HepG2 (cell line): ENCODE results near the gene CENPB. TPM values are rescaled to one million over a fixed set of nuclear protein-coding genes. Genes with fewer than 3 reads are reported as not detected.

Experiments used
- AGO1 ChIP-seq: fragments of 200-400 bp; formaldehyde crosslinking; IDR thresholded peaks from 2 replicates; pipeline ENCODE4 v1.6.1; 2017; ENCODE audit warnings: mild to moderate bottlenecking, low read depth, low read length, moderate library complexity; ENCODE audit not compliant: poor library complexity, severe bottlenecking
- BORCS8-MEF2B ChIP-seq: sonication (generic); formaldehyde crosslinking; IDR thresholded peaks from 2 replicates; pipeline ENCODE4 v1.8.0; 2022; ENCODE audit warnings: mild to moderate bottlenecking, missing genetic modification reagents
- BRD4 ChIP-seq: sonication (generic); formaldehyde crosslinking; IDR thresholded peaks from 2 replicates; pipeline ENCODE4 v1.4.0; 2020; ENCODE audit warnings: missing genetic modification reagents
- CBFB ChIP-seq: sonication (generic); formaldehyde crosslinking; IDR thresholded peaks from 2 replicates; pipeline ENCODE4 v1.4.0; 2020; ENCODE audit warnings: missing genetic modification reagents
- CREB1 ChIP-seq, 2 experiments: fragments of 450-650 bp in 1 of 2; IDR thresholded peaks; 2 replicates each; pipeline ENCODE4 v1.6.1; 2016 to 2017; ENCODE audit warnings: control low read depth in 1 of 2, mild to moderate bottlenecking in 1 of 2, missing compliant biosample characterization in 1 of 2, missing genetic modification characterization in 1 of 2
- GTF3A ChIP-seq: sonication (generic); formaldehyde crosslinking; conservative IDR thresholded peaks from 2 replicates; pipeline ENCODE4 v1.4.0; 2020; ENCODE audit warnings: mild to moderate bottlenecking, missing genetic modification reagents
- NR2F6 ChIP-seq, 2 experiments: IDR thresholded peaks; 2 replicates each; pipeline ENCODE4 v1.6.1; 2016; ENCODE audit warnings: antibody characterized with exemption in 1 of 2, mild to moderate bottlenecking in 1 of 2
- PAXIP1 ChIP-seq: sonication (generic); formaldehyde crosslinking; conservative IDR thresholded peaks from 2 replicates; pipeline ENCODE4 v1.4.0; 2020; ENCODE audit warnings: mild to moderate bottlenecking, missing genetic modification reagents, moderate library complexity
- PITX1 ChIP-seq: sonication (generic); formaldehyde crosslinking; IDR thresholded peaks from 2 replicates; pipeline ENCODE4 v1.5.1; 2020; ENCODE audit warnings: mild to moderate bottlenecking, missing genetic modification reagents
- RBM22 ChIP-seq: fragments of 200-400 bp; formaldehyde crosslinking; optimal IDR thresholded peaks from 2 replicates; pipeline ENCODE3; 2017; ENCODE audit warnings: mild to moderate bottlenecking, low read length, moderate library complexity
- TSC22D2 ChIP-seq: sonication (generic); formaldehyde crosslinking; IDR thresholded peaks from 2 replicates; pipeline ENCODE4 v1.5.1; 2020; ENCODE audit warnings: missing genetic modification reagents, mild to moderate bottlenecking, borderline replicate concordance
- ZFAT ChIP-seq: sonication (generic); formaldehyde crosslinking; conservative IDR thresholded peaks from 2 replicates; pipeline ENCODE4 v1.8.1; 2023; ENCODE audit warnings: missing genetic modification reagents, inconsistent platforms
- ZGPAT ChIP-seq: IDR thresholded peaks from 2 replicates; pipeline ENCODE4 v1.6.1; 2016; ENCODE audit warnings: mild to moderate bottlenecking
- ZMYM2 ChIP-seq: sonication (generic); formaldehyde crosslinking; IDR thresholded peaks from 2 replicates; pipeline ENCODE4 v1.8.0; 2022; ENCODE audit warnings: mild to moderate bottlenecking, missing genetic modification reagents
- ZNF10 ChIP-seq: sonication (generic); formaldehyde crosslinking; IDR thresholded peaks from 2 replicates; pipeline ENCODE4 v1.4.0; 2020; ENCODE audit warnings: mild to moderate bottlenecking, low read depth, missing genetic modification reagents, borderline replicate concordance
- ZNF207 ChIP-seq: fragments of 450-650 bp; IDR thresholded peaks from 2 replicates; pipeline ENCODE4 v1.6.1; 2016; ENCODE audit warnings: antibody characterized with exemption, borderline replicate concordance
- ZNF362 ChIP-seq: sonication (generic); formaldehyde crosslinking; IDR thresholded peaks from 2 replicates; pipeline ENCODE4 v1.4.0; 2020; ENCODE audit warnings: missing genetic modification reagents, mild to moderate bottlenecking, borderline replicate concordance
- ZNF451 ChIP-seq: sonication (generic); formaldehyde crosslinking; IDR thresholded peaks from 2 replicates; pipeline ENCODE4 v1.5.0; 2020; ENCODE audit warnings: mild to moderate bottlenecking, missing genetic modification reagents
- ZNF501 ChIP-seq: sonication (generic); formaldehyde crosslinking; IDR thresholded peaks from 2 replicates; pipeline ENCODE4 v1.5.1; 2020; ENCODE audit warnings: mild to moderate bottlenecking, moderate library complexity, missing genetic modification reagents
- ZNF557 ChIP-seq: sonication (generic); formaldehyde crosslinking; IDR thresholded peaks from 2 replicates; pipeline ENCODE4 v1.4.0; 2020; ENCODE audit warnings: missing genetic modification reagents
- ZNF615 ChIP-seq: sonication (generic); formaldehyde crosslinking; IDR thresholded peaks from 2 replicates; pipeline ENCODE4 v1.5.0; 2020; ENCODE audit warnings: mild to moderate bottlenecking, missing genetic modification reagents, borderline replicate concordance
- ZNF720 ChIP-seq: sonication (generic); formaldehyde crosslinking; IDR thresholded peaks from 2 replicates; pipeline ENCODE4 v1.4.0; 2020; ENCODE audit warnings: missing genetic modification reagents
- ZNF761 ChIP-seq: sonication (generic); formaldehyde crosslinking; conservative IDR thresholded peaks from 2 replicates; pipeline ENCODE4 v1.4.0; 2020; ENCODE audit warnings: mild to moderate bottlenecking, missing genetic modification reagents
- ZNF777 ChIP-seq: sonication (generic); formaldehyde crosslinking; IDR thresholded peaks from 2 replicates; pipeline ENCODE4 v1.4.0; 2020; ENCODE audit warnings: missing genetic modification reagents
- ZNF788 ChIP-seq: sonication (generic); formaldehyde crosslinking; IDR thresholded peaks from 2 replicates; pipeline ENCODE4 v1.5.0; 2020; ENCODE audit warnings: mild to moderate bottlenecking, missing genetic modification reagents, borderline replicate concordance
- ZNF792 ChIP-seq: IDR thresholded peaks from 2 replicates; pipeline ENCODE4 v1.6.1; 2016
- ZNF879 ChIP-seq: sonication (generic); formaldehyde crosslinking; IDR thresholded peaks from 2 replicates; pipeline ENCODE4 v1.8.1; 2023; ENCODE audit warnings: missing genetic modification reagents
- polyA plus RNA-seq, 8 experiments: library from polyadenylated mRNA; depleted of rRNA in 3 of 8; stranded (reverse) in 7 of 8; unstranded in 1 of 8; fragments of >200 nt; fragmentation: Illumina TruSeq in 4 of 8; extraction: Trizol in 4 of 8; gene quantifications; 2 replicates each; pipeline versions ENCODE4 v1.2.1 to v1.2.3, GENCODE V29; 2011 to 2016; ENCODE audit warnings: low read depth in 4 of 8, missing spikeins in 1 of 8, mixed read lengths in 1 of 8; ENCODE audit not compliant: insufficient read depth in 1 of 8
- total RNA-seq, 5 experiments: library from RNA; depleted of rRNA; stranded (reverse); fragments of >200 nt; fragmentation: Illumina TruSeq; extraction: Trizol; gene quantifications; 2 replicates each; pipeline ENCODE4 v1.2.3, GENCODE V29; 2016; ENCODE audit warnings: low read depth in 1 of 5

The CENPB gene
- total and polyA plus RNA-seq, 2 of the 13 experiments (the other 11 are each of a cell fraction or from before 2014, with no cell fraction given): 10.4 to 54.5 TPM

- TF ChIP-seq ZNF879 (CRISPR knock-in tag) (no peak), ZNF615 (CRISPR knock-in tag) (0 out of 2 replicates have a peak, but pooled peaks have one; percentile 57), ZNF10 (CRISPR knock-in tag) (no peak), ZNF362 (no peak), ZFAT (CRISPR knock-in tag) (no peak), ZNF761 (CRISPR knock-in tag) (no peak), ZGPAT (CRISPR knock-in tag) (no peak), ZMYM2 (CRISPR knock-in tag) (no peak), ZNF451 (CRISPR knock-in tag) (no peak), ZNF792 (CRISPR knock-in tag) (no peak), PAXIP1 (0 out of 2 replicates have a peak, but pooled peaks have one; percentile 9), TSC22D2 (CRISPR knock-in tag) (no peak), CBFB (CRISPR knock-in tag) (no peak), ZNF788 (0 out of 2 replicates have a peak, but pooled peaks have one; percentile 48), ZNF207 (no peak), ZNF557 (no peak), CREB1 (IDR thresholded peaks at IDR 0.05) (no peak), CREB1 (CRISPR knock-in tag; IDR thresholded peaks at IDR 0.05) (no peak), NR2F6 (IDR thresholded peaks at IDR 0.05) (0 out of 2 replicates have a peak, but pooled peaks have one; percentile 6), NR2F6 (CRISPR knock-in tag; IDR thresholded peaks at IDR 0.05) (no peak), BRD4 (CRISPR knock-in tag) (no peak), ZNF777 (CRISPR knock-in tag) (0 out of 2 replicates have a peak, but pooled peaks have one; percentile 35), ZNF720 (no peak), GTF3A (CRISPR knock-in tag) (no peak), BORCS8-MEF2B (CRISPR knock-in tag) (0 out of 2 replicates have a peak, but pooled peaks have one; percentile 32), ZNF501 (CRISPR knock-in tag) (no peak), RBM22 (peak; percentile 41), PITX1 (CRISPR knock-in tag) (no peak), AGO1 (no peak)
Observed at GRCh38 chr20:3783068-3783489, 3.5 kb downstream of the CENPB start (continued).
